ENCODE results near the gene UNC5C.
A peak's percentile ranks its signal among the peaks of the same experiment; 100 is the strongest.

DNA sequence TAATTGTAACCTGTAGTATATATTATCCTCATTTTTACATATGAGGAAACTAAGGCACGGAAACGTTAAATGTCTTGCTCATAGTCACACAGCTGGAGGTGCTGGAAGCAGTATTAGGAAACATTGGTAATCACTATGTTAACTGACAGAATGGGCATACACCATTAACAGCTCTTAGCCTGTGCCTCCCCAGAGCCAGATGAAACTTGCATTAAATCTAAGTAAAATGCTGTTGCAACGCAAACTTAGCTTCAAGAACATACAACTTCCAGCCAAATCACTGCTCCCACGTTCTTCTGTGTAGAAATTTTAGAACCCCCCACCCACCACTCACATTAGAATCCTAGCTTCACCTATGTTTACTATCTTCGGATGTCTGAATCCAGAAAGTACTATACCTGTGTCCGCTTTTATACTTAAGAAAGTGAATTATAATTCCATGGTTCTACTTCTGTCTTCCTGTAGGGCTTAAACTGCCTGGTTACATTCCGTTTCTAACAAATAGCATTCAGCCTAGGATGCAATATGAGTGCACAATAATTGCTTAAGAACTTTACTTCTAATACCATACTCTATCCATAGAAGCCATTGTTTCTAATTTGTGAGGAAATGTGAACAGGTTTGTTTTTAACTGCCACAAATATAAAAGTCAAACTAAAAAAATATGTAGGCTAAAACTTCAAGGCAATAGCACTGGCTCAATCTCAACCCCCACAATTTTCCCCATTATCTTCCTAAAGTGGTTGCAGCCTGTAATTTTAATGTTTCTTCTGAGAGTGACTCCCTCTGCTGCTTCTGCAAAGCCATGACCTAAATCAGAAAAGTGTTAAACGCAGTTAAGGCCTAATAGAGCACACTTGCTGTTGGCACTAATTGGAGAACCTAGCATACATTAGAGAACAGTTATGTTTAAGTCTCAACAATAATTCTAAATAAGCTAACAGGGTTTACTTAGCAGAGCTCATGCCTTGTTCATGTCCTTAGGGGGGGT, 4.4 kb downstream of the UNC5C start:
- TF ChIP-seq POLR2AphosphoS2 (IDR thresholded peaks at IDR 0.05; ENCODE audit: low read depth, low read length) (no peak), ZNF274 (IDR thresholded peaks at IDR 0.05; ENCODE audit: insufficient read depth, insufficient read length) (no peak), MTA3 (IDR thresholded peaks at IDR 0.05; ENCODE audit: borderline replicate concordance, low read length) (no peak), YBX1 (IDR thresholded peaks at IDR 0.05) (no peak), POLR2A (IDR thresholded peaks at IDR 0.05; ENCODE audit: low read depth, low read length) (no peak), ASH2L (IDR thresholded peaks at IDR 0.05; ENCODE audit: borderline replicate concordance, low read depth) (no peak)
- TF ChIP-seq, protein P1, sequence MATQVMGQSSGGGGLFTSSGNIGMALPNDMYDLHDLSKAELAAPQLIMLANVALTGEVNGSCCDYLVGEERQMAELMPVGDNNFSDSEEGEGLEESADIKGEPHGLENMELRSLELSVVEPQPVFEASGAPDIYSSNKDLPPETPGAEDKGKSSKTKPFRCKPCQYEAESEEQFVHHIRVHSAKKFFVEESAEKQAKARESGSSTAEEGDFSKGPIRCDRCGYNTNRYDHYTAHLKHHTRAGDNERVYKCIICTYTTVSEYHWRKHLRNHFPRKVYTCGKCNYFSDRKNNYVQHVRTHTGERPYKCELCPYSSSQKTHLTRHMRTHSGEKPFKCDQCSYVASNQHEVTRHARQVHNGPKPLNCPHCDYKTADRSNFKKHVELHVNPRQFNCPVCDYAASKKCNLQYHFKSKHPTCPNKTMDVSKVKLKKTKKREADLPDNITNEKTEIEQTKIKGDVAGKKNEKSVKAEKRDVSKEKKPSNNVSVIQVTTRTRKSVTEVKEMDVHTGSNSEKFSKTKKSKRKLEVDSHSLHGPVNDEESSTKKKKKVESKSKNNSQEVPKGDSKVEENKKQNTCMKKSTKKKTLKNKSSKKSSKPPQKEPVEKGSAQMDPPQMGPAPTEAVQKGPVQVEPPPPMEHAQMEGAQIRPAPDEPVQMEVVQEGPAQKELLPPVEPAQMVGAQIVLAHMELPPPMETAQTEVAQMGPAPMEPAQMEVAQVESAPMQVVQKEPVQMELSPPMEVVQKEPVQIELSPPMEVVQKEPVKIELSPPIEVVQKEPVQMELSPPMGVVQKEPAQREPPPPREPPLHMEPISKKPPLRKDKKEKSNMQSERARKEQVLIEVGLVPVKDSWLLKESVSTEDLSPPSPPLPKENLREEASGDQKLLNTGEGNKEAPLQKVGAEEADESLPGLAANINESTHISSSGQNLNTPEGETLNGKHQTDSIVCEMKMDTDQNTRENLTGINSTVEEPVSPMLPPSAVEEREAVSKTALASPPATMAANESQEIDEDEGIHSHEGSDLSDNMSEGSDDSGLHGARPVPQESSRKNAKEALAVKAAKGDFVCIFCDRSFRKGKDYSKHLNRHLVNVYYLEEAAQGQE (IDR thresholded peaks at IDR 0.05; ENCODE audit: low read depth, low read length): no peak
- TF ChIP-seq, protein P2, sequence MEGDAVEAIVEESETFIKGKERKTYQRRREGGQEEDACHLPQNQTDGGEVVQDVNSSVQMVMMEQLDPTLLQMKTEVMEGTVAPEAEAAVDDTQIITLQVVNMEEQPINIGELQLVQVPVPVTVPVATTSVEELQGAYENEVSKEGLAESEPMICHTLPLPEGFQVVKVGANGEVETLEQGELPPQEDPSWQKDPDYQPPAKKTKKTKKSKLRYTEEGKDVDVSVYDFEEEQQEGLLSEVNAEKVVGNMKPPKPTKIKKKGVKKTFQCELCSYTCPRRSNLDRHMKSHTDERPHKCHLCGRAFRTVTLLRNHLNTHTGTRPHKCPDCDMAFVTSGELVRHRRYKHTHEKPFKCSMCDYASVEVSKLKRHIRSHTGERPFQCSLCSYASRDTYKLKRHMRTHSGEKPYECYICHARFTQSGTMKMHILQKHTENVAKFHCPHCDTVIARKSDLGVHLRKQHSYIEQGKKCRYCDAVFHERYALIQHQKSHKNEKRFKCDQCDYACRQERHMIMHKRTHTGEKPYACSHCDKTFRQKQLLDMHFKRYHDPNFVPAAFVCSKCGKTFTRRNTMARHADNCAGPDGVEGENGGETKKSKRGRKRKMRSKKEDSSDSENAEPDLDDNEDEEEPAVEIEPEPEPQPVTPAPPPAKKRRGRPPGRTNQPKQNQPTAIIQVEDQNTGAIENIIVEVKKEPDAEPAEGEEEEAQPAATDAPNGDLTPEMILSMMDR (IDR thresholded peaks at IDR 0.05 in 2 of 3, conservative IDR thresholded peaks at IDR 0.05 in 1 of 3; ENCODE audit: control insufficient read depth in 2 of 3, extremely low read depth in 1 of 3, insufficient read depth in 1 of 3, low read depth in 3 of 3, low read length in 3 of 3): peak in 2 of 3 experiments; percentile 17 to 40; a peak in 1 of 6 replicates
- TF ChIP-seq, protein P3, sequence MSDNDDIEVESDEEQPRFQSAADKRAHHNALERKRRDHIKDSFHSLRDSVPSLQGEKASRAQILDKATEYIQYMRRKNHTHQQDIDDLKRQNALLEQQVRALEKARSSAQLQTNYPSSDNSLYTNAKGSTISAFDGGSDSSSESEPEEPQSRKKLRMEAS (IDR thresholded peaks at IDR 0.05; ENCODE audit: low read depth, low read length): no peak
- TF ChIP-seq, protein P4, sequence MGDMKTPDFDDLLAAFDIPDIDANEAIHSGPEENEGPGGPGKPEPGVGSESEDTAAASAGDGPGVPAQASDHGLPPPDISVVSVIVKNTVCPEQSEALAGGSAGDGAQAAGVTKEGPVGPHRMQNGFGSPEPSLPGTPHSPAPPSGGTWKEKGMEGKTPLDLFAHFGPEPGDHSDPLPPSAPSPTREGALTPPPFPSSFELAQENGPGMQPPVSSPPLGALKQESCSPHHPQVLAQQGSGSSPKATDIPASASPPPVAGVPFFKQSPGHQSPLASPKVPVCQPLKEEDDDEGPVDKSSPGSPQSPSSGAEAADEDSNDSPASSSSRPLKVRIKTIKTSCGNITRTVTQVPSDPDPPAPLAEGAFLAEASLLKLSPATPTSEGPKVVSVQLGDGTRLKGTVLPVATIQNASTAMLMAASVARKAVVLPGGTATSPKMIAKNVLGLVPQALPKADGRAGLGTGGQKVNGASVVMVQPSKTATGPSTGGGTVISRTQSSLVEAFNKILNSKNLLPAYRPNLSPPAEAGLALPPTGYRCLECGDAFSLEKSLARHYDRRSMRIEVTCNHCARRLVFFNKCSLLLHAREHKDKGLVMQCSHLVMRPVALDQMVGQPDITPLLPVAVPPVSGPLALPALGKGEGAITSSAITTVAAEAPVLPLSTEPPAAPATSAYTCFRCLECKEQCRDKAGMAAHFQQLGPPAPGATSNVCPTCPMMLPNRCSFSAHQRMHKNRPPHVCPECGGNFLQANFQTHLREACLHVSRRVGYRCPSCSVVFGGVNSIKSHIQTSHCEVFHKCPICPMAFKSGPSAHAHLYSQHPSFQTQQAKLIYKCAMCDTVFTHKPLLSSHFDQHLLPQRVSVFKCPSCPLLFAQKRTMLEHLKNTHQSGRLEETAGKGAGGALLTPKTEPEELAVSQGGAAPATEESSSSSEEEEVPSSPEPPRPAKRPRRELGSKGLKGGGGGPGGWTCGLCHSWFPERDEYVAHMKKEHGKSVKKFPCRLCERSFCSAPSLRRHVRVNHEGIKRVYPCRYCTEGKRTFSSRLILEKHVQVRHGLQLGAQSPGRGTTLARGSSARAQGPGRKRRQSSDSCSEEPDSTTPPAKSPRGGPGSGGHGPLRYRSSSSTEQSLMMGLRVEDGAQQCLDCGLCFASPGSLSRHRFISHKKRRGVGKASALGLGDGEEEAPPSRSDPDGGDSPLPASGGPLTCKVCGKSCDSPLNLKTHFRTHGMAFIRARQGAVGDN (IDR thresholded peaks at IDR 0.05): no peak

Measured in GM12878 (cell line).